Natural killer cell treated with Interleukin-12 subunit alpha and Interleukin-12 subunit beta and Interleukin-15 and Interleukin-18, amount 100 ng/mL, for 72 hours (primary cell): Measurements from ENCODE around the gene RNF44. TPM values are rescaled to one million over a fixed set of nuclear protein-coding genes. Genes with fewer than 3 reads are reported as not detected.
A peak's percentile ranks its signal among the peaks of the same experiment; 100 is the strongest.

ENCODE experiments used
- ATAC-seq, 2 donors: fragments of 150-1000 bp; cut with Tn5 transposase in 1 of 2; sonication (Bioruptor Pico), chemical (Tn5 transposase) in 1 of 2; 2 replicates each; pipeline ENCODE4 v1.10.0; 2021
- DNase-seq: peaks from one replicate; pipeline ENCODE4 v3.0.0; 2022; ENCODE audit warnings: low spot score
- H3K27ac Mint-ChIP-seq, 2 donors: 1 replicate in 1 of 2; 2 replicates in 1 of 2; pipeline ENCODE4 v1.8.0; 2022; ENCODE audit warnings: mixed read lengths in 2 of 2, mild to moderate bottlenecking in 1 of 2, moderate library complexity in 1 of 2
- H3K27me3 Mint-ChIP-seq, 2 donors: 1 replicate in 1 of 2; 2 replicates in 1 of 2; pipeline ENCODE4 v1.8.0; 2022; ENCODE audit warnings: mixed read lengths in 2 of 2
- H3K36me3 Mint-ChIP-seq: one replicate; pipeline ENCODE4 v1.8.0; 2022; ENCODE audit warnings: mixed read lengths
- H3K4me1 Mint-ChIP-seq, 2 donors: 1 replicate in 1 of 2; 2 replicates in 1 of 2; pipeline ENCODE4 v1.8.0; 2022; ENCODE audit warnings: low read depth in 2 of 2, mixed read lengths in 2 of 2, mild to moderate bottlenecking in 1 of 2
- H3K4me3 Mint-ChIP-seq: one replicate; pipeline ENCODE4 v1.8.0; 2022; ENCODE audit warnings: mixed read lengths
- H3K9me3 Mint-ChIP-seq: 2 replicates; pipeline ENCODE4 v1.8.0; 2022; ENCODE audit warnings: mixed read lengths
- total RNA-seq, 2 donors: library from RNA; stranded (reverse); gene quantifications; one replicate each; pipeline ENCODE4 v1.2.3, GENCODE V29; 2022

Gene RNF44
- total RNA-seq, 2 donors from 2014 or later, result 58.1 to 76.3 TPM

DNA sequence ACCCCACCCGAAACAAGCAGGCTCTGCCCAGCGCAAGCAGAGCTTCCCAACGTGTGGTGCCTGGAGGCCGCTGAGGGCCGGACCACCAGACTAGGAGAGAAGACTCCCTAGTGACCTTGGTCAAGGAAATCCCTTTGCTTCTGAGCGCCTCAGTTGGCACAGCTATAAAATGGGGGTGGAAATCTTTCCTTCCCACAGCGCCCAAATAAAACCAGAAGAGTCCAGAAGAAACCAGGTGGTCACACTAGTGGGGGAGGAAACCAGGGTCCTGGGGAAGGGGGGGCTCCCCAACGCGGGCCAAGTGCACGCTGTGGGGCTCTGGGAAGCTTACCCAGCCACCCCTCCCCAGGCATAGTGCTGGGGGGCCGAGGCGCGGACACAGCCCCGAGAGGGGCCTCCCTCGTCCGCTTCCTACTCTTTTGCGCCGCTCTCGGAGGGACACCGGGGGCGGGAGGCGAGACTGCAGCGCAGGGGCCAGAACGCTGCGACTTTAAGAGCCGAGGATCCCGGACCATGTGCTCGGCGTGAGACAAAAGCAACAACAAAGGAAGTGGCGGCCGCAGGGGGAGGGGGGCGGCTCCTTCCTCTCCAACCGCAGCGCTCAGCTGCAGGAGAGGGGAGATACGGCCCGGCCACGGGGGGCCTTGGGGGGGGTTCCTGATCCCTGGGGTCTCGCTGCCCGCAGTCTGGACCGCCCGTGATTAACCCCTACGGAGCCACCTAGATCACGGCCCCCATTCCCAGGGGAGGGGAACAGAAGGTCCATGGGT lies 885 bp downstream of the RNF44 start:
- ATAC-seq (peak; percentile 47 to 49), DNase-seq (peak; percentile 87)
- Mint-ChIP-seq H3K9me3 (no peaks in the 10 kb centered on the region), H3K27ac (peak overlapping the region; percentile 95 to 99), H3K36me3 (no peaks in the 10 kb centered on the region), H3K27me3 (no peaks in the 10 kb centered on the region), H3K4me3 (peak overlapping the region; percentile 93), H3K4me1 (peaks cover 58 to 63% of the 10 kb centered on the region in 2 donors)

DNA sequence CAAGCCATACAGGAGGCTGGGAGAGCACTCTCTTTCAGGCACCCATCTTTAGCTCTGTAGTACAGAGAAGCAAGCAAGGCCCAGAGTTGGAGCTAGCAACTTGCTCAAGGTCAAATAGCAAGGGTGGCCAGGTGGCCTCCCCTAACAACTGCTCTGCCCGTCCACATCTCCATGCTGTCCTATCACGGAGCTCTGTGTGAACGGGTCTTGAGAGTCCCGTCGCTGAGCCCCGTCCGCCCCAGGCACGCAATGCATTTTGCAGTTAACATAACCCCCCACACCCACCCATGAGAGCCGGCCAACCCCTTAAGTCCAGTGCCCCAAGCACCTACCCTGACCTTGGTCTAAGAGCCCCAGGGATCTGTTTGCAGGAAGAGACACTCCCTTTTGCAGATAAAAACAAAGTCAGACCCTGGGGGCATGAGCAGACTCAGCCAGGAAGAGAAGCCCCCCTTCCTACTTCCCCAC lies 1.5 kb downstream of the RNF44 start:
- no peak for DNase-seq
- H3K36me3 Mint-ChIP-seq, result no peaks in the 10 kb centered on the region
- peak overlapping the region; percentile 93 for H3K4me3 Mint-ChIP-seq

DNA sequence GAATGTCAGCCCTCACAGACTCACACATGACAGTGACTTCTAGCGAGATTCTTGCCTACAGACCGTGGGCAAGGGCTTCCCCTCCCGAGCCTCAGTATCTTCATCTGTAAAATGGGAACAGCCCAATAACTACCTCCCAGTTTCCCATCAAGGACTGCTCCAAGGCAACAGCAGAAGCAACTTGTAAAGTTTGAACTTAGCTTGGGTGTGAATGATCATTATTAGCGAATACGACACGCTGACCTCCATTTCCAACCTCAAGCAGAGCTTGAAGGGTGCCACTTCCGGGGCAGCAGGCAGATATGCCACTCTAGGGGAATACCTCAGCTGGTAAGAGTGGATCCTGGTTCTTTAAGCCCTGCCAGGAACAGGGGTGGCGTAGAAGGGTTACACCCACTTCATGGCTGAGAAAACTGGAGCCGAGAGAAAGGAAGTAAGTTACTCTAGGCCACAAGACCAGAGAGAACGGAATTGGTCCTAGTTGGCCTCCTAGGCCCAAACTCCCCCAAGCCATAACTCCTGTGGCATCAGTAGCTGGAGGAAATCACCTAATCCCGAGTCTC lies 2.0 kb downstream of the RNF44 start:
- DNase-seq (peak; percentile 75), ATAC-seq (no peak)
- Mint-ChIP-seq H3K27ac (peak overlapping the region; percentile 95 to 99), H3K4me3 (peak overlapping the region; percentile 93), H3K27me3 (no peaks in the 10 kb centered on the region), H3K9me3 (no peaks in the 10 kb centered on the region), H3K4me1 (peaks cover 53 to 56% of the 10 kb centered on the region in 2 donors), H3K36me3 (no peaks in the 10 kb centered on the region)

More for the DNA sequence above, 1.5 kb downstream of the RNF44 start:
- Mint-ChIP-seq H3K27ac (peak overlapping the region; percentile 95 to 99), H3K4me1 (peaks cover 56 to 61% of the 10 kb centered on the region in 2 donors), H3K27me3 (no peaks in the 10 kb centered on the region), H3K9me3 (no peaks in the 10 kb centered on the region)
- ATAC-seq, result no peak

DNA sequence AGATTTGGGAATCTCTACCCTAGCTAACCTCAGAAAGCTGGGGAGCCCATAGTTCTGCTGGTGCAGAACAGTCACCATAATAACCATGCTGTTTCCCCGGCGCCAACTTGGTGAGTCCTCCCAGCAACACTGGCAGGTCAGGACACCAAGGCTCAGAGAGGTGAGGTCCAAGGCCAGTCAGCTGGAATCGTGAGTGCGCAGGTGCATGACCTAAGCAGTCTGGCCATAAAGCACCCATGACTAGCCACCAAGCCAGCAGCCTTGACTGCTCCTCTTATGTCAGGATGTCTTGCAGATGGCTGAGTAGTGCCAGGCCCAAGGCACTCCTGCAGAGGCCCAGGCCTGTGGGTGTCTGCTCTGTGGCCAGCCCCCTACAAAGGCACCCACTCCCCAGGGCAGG lies 2.6 kb downstream of the RNF44 start:
- no peaks in the 10 kb centered on the region for H3K9me3 Mint-ChIP-seq
- H3K4me1 Mint-ChIP-seq, result peaks cover 51 to 53% of the 10 kb centered on the region in 2 donors
- ATAC-seq (no peak), DNase-seq (no peak)
- H3K36me3 Mint-ChIP-seq, result no peaks in the 10 kb centered on the region
- H3K4me3 Mint-ChIP-seq, result peak overlapping the region; percentile 93
- peak overlapping the region; percentile 95 to 99 for H3K27ac Mint-ChIP-seq
- no peaks in the 10 kb centered on the region for H3K27me3 Mint-ChIP-seq

DNA sequence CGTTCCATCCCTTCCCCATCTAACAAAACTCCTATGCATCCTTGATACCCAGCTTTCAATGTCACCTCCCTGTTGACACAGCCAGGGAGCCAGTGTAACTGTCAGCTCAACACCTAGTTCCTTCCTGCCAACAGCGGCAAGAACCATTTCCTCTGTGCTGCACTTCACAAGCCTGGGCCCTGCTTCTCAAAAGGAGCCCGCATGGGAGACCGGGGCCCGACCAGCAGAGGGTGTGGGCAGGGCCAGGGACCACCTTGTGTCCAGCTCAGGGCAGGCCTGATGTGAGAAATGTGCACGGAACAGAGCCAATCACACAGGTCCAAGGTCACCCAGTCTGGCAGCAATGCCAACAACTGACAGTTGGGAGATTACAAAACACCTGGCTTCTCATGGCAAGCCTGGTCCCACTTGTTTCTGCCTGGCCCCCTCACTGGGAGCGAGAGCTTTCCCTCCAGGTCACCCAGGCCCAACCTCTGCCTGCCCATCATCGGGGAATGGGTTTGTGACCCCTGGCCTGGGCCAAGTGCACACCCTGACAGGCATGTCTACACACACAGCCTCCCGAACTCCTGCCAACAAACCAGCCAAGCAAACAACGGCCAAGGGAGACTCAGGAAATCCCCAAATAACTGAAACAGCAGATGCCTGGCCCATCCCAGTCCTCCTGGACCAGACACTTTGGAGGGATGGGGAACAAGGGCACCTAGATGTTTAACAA lies 3.1 kb downstream of the RNF44 start:
- Mint-ChIP-seq H3K36me3 (no peaks in the 10 kb centered on the region), H3K9me3 (no peaks in the 10 kb centered on the region), H3K4me3 (peak overlapping the region; percentile 93), H3K27me3 (no peaks in the 10 kb centered on the region), H3K27ac (peak overlapping the region; percentile 95 to 99), H3K4me1 (peaks cover 53% of the 10 kb centered on the region in 2 donors)
- DNase-seq (no peak), ATAC-seq (no peak)

DNA sequence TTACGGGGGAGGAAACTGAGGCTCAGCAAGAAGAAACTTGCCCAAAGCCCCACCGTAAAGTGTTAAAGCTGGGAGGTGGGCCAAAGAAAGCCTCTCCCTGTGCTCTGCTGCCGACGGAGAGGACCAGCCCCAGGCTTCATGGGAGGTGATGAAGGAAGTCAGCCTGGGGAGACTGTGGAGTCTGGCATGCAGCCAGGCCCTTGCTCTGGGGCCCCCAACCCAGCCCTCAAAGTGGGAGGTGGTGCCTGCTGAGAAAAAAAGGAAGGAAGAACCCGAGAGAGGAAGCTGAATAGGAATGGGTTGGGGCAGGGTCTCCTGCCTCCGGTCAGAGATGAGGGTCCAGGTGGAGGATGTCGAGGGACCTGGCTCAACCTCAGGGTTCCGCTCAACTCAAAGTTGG lies 3.8 kb downstream of the RNF44 start:
- peaks cover 52 to 54% of the 10 kb centered on the region in 2 donors for H3K4me1 Mint-ChIP-seq
- peak overlapping the region; percentile 95 to 99 for H3K27ac Mint-ChIP-seq
- DNase-seq (no peak), ATAC-seq (no peak)
- H3K4me3 Mint-ChIP-seq, result peak overlapping the region; percentile 93
- no peaks in the 10 kb centered on the region for H3K27me3 Mint-ChIP-seq
- no peaks in the 10 kb centered on the region for H3K36me3 Mint-ChIP-seq
- H3K9me3 Mint-ChIP-seq, result no peaks in the 10 kb centered on the region

DNA sequence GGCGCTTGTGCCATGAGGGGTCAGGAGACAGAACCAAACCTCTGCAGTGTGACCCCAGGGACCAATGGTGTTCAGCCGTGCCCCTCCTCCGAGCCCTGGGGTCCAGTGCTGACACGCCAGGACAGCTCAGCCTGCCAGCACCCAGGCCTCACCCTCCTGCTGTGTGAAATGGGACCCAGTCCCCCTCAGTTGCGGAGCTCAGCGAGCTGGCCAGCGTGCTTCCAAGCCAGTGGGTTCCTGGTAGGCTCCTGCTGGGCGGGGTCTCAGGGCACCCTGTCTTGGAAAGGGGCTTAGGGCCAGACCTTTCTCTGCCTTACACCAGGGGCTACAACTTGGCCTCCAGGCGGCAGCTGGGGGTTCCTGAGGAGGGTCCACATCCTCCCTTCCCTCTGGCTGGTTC lies 4.4 kb downstream of the RNF44 start:
- peak overlapping the region; percentile 93 for H3K4me3 Mint-ChIP-seq

DNA sequence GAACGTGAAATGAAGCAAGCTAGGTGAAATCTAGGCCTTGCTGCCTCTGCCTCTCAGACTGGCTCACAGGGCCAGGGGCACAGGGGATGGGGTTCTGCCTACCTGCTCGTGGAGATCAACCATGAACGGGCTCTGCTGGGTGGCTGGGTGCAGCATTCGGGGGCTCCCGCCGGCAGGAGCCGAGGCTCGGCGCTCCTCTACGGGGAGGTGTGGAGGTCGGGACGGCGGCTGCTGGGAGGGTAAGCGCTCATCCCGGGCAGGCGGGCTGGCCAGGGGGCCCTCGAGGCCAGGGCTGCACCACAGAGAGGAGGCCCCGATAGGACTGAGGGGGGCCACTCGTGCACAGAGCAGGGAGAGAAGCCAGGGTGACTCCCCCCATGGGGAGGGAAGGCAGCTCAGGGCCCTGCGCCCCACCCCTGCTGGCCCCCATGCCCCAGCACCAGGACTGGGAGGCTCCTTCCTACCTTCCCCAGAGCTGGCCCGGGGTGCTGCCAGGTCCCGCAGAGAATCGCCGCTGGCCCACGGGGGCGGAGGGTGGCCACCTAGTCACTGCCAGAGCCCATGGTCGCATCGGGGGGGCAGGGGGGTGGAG lies 5.2 kb downstream of the RNF44 start:
- Mint-ChIP-seq H3K27me3 (no peaks in the 10 kb centered on the region), H3K27ac (peak overlapping the region; percentile 90 to 95), H3K36me3 (no peaks in the 10 kb centered on the region), H3K4me3 (no peak overlapping the region), H3K9me3 (no peaks in the 10 kb centered on the region), H3K4me1 (peaks cover 46 to 49% of the 10 kb centered on the region in 2 donors)
- no peak for DNase-seq
- ATAC-seq, result no peak

More for the DNA sequence above, 4.4 kb downstream of the RNF44 start:
- H3K27ac Mint-ChIP-seq, result peak overlapping the region; percentile 95 to 99
- DNase-seq, result no peak
- no peaks in the 10 kb centered on the region for H3K9me3 Mint-ChIP-seq
- peaks cover 46 to 51% of the 10 kb centered on the region in 2 donors for H3K4me1 Mint-ChIP-seq
- no peaks in the 10 kb centered on the region for H3K36me3 Mint-ChIP-seq
- no peaks in the 10 kb centered on the region for H3K27me3 Mint-ChIP-seq
- no peak for ATAC-seq

DNA sequence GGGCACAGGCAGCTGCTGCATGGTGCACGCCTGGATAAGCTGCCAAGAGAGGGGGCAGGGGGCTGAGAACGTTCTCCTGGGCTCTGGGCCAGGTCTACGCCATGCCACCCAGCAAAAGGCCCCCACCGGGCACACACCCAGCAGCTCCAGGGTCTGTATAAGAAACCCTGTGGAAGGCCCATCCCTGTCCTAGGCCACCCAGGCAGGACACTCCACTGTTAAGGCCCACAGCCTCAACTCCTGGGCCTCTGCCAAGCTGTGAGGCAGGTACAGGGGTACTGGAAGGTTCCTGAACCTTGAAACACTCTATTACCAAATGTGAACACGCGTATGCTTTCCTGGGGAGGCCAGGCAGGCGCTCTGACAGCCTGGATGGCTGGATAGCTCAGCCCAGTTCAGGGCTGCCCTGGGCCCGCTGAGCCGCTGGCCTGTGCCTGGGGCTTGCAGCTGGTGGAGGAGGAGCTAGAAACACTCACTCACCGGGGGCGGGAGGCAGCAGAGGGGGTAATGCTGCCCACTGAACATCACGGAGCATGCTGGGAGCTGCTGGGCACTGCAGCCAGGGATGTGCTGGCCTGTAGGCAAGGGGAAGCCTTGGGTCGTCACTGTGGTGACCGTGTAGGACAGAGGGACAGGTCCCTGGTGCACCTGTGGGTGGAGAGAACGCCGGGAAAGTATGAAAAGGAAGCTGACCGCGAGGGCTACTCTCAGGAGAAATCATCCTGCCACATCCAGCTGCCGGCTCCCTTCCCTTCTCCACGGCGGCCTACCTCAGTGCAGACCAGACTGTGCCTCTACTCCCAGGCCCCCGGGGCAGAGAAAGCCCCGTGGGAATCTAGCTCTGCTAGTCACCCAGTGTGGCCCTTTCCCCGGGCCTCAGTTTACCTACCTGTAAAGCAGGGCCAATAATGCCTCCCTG lies 6.0 kb downstream of the RNF44 start:
- Mint-ChIP-seq H3K4me3 (peak overlapping the region; percentile 84), H3K4me1 (peaks cover 46 to 49% of the 10 kb centered on the region in 2 donors), H3K9me3 (no peaks in the 10 kb centered on the region), H3K36me3 (no peaks in the 10 kb centered on the region), H3K27me3 (no peaks in the 10 kb centered on the region), H3K27ac (peak overlapping the region; percentile 90 to 95)
- ATAC-seq, result peak in 1 of 2 donors; percentile 43
- no peak for DNase-seq

DNA sequence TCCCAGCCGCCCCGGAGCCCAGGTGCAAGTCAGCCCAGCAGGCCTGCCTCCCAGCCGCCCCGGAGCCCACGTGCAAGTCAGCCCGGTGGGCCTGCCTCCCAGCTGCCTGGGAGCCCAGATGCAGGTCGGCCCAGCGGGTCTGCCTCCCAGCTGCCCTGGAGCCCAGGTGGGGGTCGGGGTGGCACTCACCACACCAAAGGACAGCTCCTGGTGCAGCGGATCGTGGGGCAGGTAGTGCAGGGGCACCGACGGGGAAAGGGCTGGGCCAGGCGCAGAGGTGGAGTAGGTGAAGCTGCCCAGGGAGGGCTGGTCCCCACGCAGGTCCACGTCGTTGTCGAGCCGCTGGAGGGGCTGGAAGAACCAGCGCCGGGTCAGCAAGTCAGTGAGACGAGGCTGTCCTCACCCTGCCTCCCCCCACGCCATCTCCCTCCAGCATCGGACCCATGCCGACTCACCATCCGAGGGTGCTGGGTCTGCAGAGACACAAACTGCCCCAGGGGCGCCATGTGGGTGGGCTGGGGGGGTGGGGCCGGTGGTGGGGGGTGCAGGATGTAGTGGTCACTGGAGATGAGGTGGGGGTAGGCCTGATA lies 6.7 kb downstream of the RNF44 start:
- DNase-seq (no peak), ATAC-seq (no peak)
- Mint-ChIP-seq H3K36me3 (no peaks in the 10 kb centered on the region), H3K4me1 (peaks cover 39 to 46% of the 10 kb centered on the region in 2 donors), H3K4me3 (peak overlapping the region; percentile 38), H3K27ac (peak overlapping the region; percentile 90 to 95), H3K27me3 (no peaks in the 10 kb centered on the region), H3K9me3 (no peaks in the 10 kb centered on the region)

DNA sequence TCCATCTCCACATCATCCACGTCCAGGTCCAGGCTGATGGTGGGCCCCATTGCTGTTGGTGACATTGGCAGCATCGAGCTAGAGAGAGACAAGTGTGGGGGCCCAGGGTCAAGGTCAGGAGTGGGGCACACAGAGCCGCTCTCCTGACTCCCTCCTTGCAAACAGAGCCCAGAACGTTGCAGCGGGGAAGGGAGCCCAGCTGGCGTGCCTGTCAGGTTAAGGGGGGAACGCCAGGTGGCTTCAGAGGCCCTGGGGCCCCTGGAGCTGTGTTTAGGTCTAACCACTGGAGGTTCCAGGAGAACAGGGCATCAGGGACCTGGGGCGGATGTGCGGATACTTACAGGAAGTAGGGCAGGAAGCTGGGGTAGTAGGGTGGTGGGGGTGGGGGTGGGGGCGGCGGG lies 7.5 kb downstream of the RNF44 start:
- Mint-ChIP-seq H3K4me1 (peaks cover 31 to 39% of the 10 kb centered on the region in 2 donors), H3K4me3 (peak overlapping the region; percentile 83), H3K27me3 (no peaks in the 10 kb centered on the region), H3K36me3 (no peaks in the 10 kb centered on the region), H3K27ac (peak overlapping the region; percentile 90 to 92), H3K9me3 (no peaks in the 10 kb centered on the region)
- ATAC-seq (peak; percentile 64 to 67), DNase-seq (no peak)

DNA sequence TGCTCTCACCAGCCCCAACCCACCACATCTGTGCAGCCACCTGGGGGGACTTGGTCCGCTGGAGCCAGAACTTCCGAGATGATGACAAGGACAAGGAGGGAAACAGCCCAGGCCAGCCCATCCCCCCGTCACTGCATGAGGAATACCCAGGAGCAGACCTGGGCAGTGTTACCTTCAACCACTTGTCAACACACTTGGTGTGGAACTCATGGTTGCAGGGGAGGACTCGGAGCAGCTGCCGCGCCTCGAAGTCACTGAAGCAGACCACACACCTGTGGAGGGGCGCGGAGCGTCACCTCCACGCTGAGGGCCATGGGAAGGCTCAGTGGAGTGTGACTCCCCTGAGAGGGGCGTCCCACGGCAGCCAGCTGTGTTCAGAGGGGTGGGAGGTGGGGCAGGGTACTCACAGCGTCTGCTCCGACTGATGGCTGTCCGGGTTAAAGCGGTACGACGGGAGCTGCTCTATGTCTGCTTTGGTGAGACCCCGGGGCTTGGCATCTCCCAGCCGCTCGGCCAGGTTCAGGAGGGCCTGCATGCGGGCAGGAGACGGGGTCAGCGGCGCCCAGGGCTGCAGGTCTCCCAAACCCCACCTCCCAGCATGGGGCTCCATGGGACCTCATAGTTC lies 8.0 kb downstream of the RNF44 start:
- peak overlapping the region; percentile 90 to 92 for H3K27ac Mint-ChIP-seq
- H3K4me1 Mint-ChIP-seq, result peaks cover 26 to 34% of the 10 kb centered on the region in 2 donors
- no peaks in the 10 kb centered on the region for H3K36me3 Mint-ChIP-seq
- DNase-seq (no peak), ATAC-seq (no peak)
- no peaks in the 10 kb centered on the region for H3K9me3 Mint-ChIP-seq
- no peaks in the 10 kb centered on the region for H3K27me3 Mint-ChIP-seq
- H3K4me3 Mint-ChIP-seq, result peak overlapping the region; percentile 83
